ENCODE data around the gene FAM174B. TPM values are rescaled to one million over a fixed set of nuclear protein-coding genes. Genes with fewer than 3 reads are reported as not detected.

The FAM174B gene
- total RNA-seq, 8 experiments from 2014 or later = 2.9 to 13.8 (median 8.0) TPM

GRCh38 chr15:92674347-92674746 lies 18.8 kb upstream of the FAM174B start:
- Histone ChIP-seq H3K27ac (no peak overlapping the region), H3K4me3 (no peak overlapping the region), H3K4me1 (replicated peaks in 1 of 2) (peaks cover 9 to 20% of the 10 kb centered on the region in 2 donors)
- no peak for ATAC-seq (replicated peaks in 6 of 8)
- WGBS, 10 experiments = 40 to 100% (median 100%) methylated on average over 1 to 5 of the region's 6 CpGs; no CpG with 5 or more reads in 1 of the 10 experiments
- in situ Hi-C loops (cut with MboI; ENCODE audit: low pct_unique_long_range_greater_than_20kb in 2 of 9, low sequenced_read_pairs in 9 of 9, unreplicated experiment in 9 of 9) = no loop called here

- WGBS, 10 experiments = 20 to 82% (median 58%) methylated on average over 1 to 6 of the region's 6 CpGs; no CpG with 5 or more reads in 2 of the 10 experiments
Measured at GRCh38 chr15:92672102-92672501, 16.5 kb upstream of the FAM174B start.

GRCh38 chr15:92671406-92671805 lies 15.8 kb upstream of the FAM174B start:
- in situ Hi-C loops (cut with MboI; ENCODE audit: low pct_unique_long_range_greater_than_20kb in 2 of 9, low sequenced_read_pairs in 9 of 9, unreplicated experiment in 9 of 9) = no loop called here
- no peak overlapping the region for H3K27ac ChIP-seq
- no peak overlapping the region for H3K4me3 ChIP-seq
- no peak for ATAC-seq (replicated peaks in 6 of 8)
- 10 to 100% (median 80%) methylated on average over 1 to 3 of the region's 3 CpGs; no CpG with 5 or more reads in 1 of the 10 experiments for WGBS, 10 experiments
- peaks cover 9 to 25% of the 10 kb centered on the region in 2 donors for H3K4me1 ChIP-seq (replicated peaks in 1 of 2)

More at GRCh38 chr15:92672102-92672501, 16.5 kb upstream of the FAM174B start:
- in situ Hi-C loops (cut with MboI; ENCODE audit: low pct_unique_long_range_greater_than_20kb in 2 of 9, low sequenced_read_pairs in 9 of 9, unreplicated experiment in 9 of 9) = no loop called here
- H3K4me3 ChIP-seq = no peak overlapping the region
- no peak for ATAC-seq (replicated peaks in 6 of 8)
- no peak overlapping the region for H3K27ac ChIP-seq
- H3K4me1 ChIP-seq (replicated peaks in 1 of 2) = peaks cover 9 to 22% of the 10 kb centered on the region in 2 donors

GRCh38 chr15:92670621-92671020 lies 15.0 kb upstream of the FAM174B start:
- Histone ChIP-seq H3K4me1 (replicated peaks in 1 of 2) (peaks cover 9 to 23% of the 10 kb centered on the region in 2 donors), H3K27ac (no peak overlapping the region), H3K4me3 (no peak overlapping the region)
- 39 to 100% (median 84%) methylated on average over 1 to 2 of the region's 2 CpGs; no CpG with 5 or more reads in 4 of the 10 experiments for WGBS, 10 experiments
- in situ Hi-C loops (cut with MboI; ENCODE audit: low pct_unique_long_range_greater_than_20kb in 2 of 9, low sequenced_read_pairs in 9 of 9, unreplicated experiment in 9 of 9) = no loop called here
- peak in 1 of 8 experiments; percentile 19 for ATAC-seq (replicated peaks in 6 of 8)

GRCh38 chr15:92669432-92669831 lies 13.9 kb upstream of the FAM174B start:
- H3K4me3 ChIP-seq = no peak overlapping the region
- WGBS, 10 experiments = 0 to 94% (median 75%) methylated on average over 1 to 2 of the region's 2 CpGs; no CpG with 5 or more reads in 3 of the 10 experiments
- no peak for ATAC-seq (replicated peaks in 6 of 8)
- H3K27ac ChIP-seq = no peak overlapping the region
- H3K4me1 ChIP-seq (replicated peaks in 1 of 2) = peaks cover 9 to 22% of the 10 kb centered on the region in 2 donors
- in situ Hi-C loops (cut with MboI; ENCODE audit: low pct_unique_long_range_greater_than_20kb in 2 of 9, low sequenced_read_pairs in 9 of 9, unreplicated experiment in 9 of 9) = no loop called here

GRCh38 chr15:92668620-92669019 lies 13.0 kb upstream of the FAM174B start:
- 51 to 100% (median 87%) methylated on average over 1 to 3 of the region's 3 CpGs; no CpG with 5 or more reads in 1 of the 10 experiments for WGBS, 10 experiments
- Histone ChIP-seq H3K4me1 (replicated peaks in 1 of 2) (peaks cover 8 to 22% of the 10 kb centered on the region in 2 donors), H3K27ac (no peak overlapping the region), H3K4me3 (no peak overlapping the region)
- no peak for ATAC-seq (replicated peaks in 6 of 8)
- in situ Hi-C loops (cut with MboI; ENCODE audit: low pct_unique_long_range_greater_than_20kb in 2 of 9, low sequenced_read_pairs in 9 of 9, unreplicated experiment in 9 of 9) = no loop called here

- ATAC-seq (replicated peaks in 6 of 8) = no peak
- Histone ChIP-seq H3K27ac (no peak overlapping the region), H3K4me3 (no peak overlapping the region), H3K4me1 (replicated peaks in 1 of 2) (peaks cover 5 to 18% of the 10 kb centered on the region in 2 donors)
- in situ Hi-C loops (cut with MboI; ENCODE audit: low pct_unique_long_range_greater_than_20kb in 2 of 9, low sequenced_read_pairs in 9 of 9, unreplicated experiment in 9 of 9) = no loop called here
- WGBS, 10 experiments = 73 to 100% (median 100%) methylated on average over 1 to 2 of the region's 6 CpGs; no CpG with 5 or more reads in 5 of the 10 experiments
Measured at GRCh38 chr15:92667970-92668485, 12.5 kb upstream of the FAM174B start.

- no peak overlapping the region for H3K4me3 ChIP-seq
- in situ Hi-C loops (cut with MboI; ENCODE audit: low pct_unique_long_range_greater_than_20kb in 2 of 9, low sequenced_read_pairs in 9 of 9, unreplicated experiment in 9 of 9) = no loop called here
- ATAC-seq (replicated peaks in 6 of 8) = peak in 4 of 8 experiments; percentile 20 to 80 (median 44)
- no peak overlapping the region for H3K27ac ChIP-seq
- 0 to 46% (median 24%) methylated on average over 1 to 8 of the region's 13 CpGs; no CpG with 5 or more reads in 3 of the 10 experiments for WGBS, 10 experiments
- H3K4me1 ChIP-seq (replicated peaks in 1 of 2) = peaks cover 0 to 12% of the 10 kb centered on the region in 2 donors
Measured at GRCh38 chr15:92667287-92667904, 11.8 kb upstream of the FAM174B start.

GRCh38 chr15:92666780-92667179 lies 11.2 kb upstream of the FAM174B start:
- H3K27ac ChIP-seq = no peak overlapping the region
- in situ Hi-C loops (cut with MboI; ENCODE audit: low pct_unique_long_range_greater_than_20kb in 2 of 9, low sequenced_read_pairs in 9 of 9, unreplicated experiment in 9 of 9) = no loop called here
- peak in 4 of 8 experiments; percentile 5 to 87 (median 24) for ATAC-seq (replicated peaks in 6 of 8)
- 17 to 100% (median 63%) methylated on average over 1 to 7 of the region's 10 CpGs; no CpG with 5 or more reads in 2 of the 10 experiments for WGBS, 10 experiments
- H3K4me1 ChIP-seq (replicated peaks in 1 of 2) = peaks cover 0 to 12% of the 10 kb centered on the region in 2 donors
- no peak overlapping the region for H3K4me3 ChIP-seq

- H3K4me1 ChIP-seq (replicated peaks in 1 of 2) = peaks cover 0 to 12% of the 10 kb centered on the region in 2 donors
- 2 to 67% (median 36%) methylated on average over 2 to 10 of the region's 10 CpGs; no CpG with 5 or more reads in 3 of the 10 experiments for WGBS, 10 experiments
- H3K4me3 ChIP-seq = no peak overlapping the region
- in situ Hi-C loops (cut with MboI; ENCODE audit: low pct_unique_long_range_greater_than_20kb in 2 of 9, low sequenced_read_pairs in 9 of 9, unreplicated experiment in 9 of 9) = no loop called here
- no peak overlapping the region for H3K27ac ChIP-seq
- ATAC-seq (replicated peaks in 6 of 8) = peak in 5 of 8 experiments; percentile 29 to 89 (median 79)
Measured at GRCh38 chr15:92665100-92665555, 9.6 kb upstream of the FAM174B start.

GRCh38 chr15:92664178-92664900 lies 8.8 kb upstream of the FAM174B start:
- ATAC-seq (replicated peaks in 6 of 8) = no peak
- Histone ChIP-seq H3K4me3 (no peak overlapping the region), H3K4me1 (replicated peaks in 1 of 2) (peaks cover 0 to 12% of the 10 kb centered on the region in 2 donors), H3K27ac (no peak overlapping the region)
- in situ Hi-C loops (cut with MboI; ENCODE audit: low pct_unique_long_range_greater_than_20kb in 2 of 9, low sequenced_read_pairs in 9 of 9, unreplicated experiment in 9 of 9) = no loop called here
- WGBS, 10 experiments = 40 to 100% (median 71%) methylated on average over 1 to 11 of the region's 12 CpGs

- no peak for ATAC-seq (replicated peaks in 6 of 8)
- H3K4me1 ChIP-seq (replicated peaks in 1 of 2) = peaks cover 0 to 12% of the 10 kb centered on the region in 2 donors
- in situ Hi-C loops (cut with MboI; ENCODE audit: low pct_unique_long_range_greater_than_20kb in 2 of 9, low sequenced_read_pairs in 9 of 9, unreplicated experiment in 9 of 9) = no loop called here
- no peak overlapping the region for H3K27ac ChIP-seq
- H3K4me3 ChIP-seq = no peak overlapping the region
- WGBS, 10 experiments = 0 to 100% (median 82%) methylated on average over 1 to 9 of the region's 13 CpGs
Measured at GRCh38 chr15:92663250-92663951, 7.8 kb upstream of the FAM174B start.
